UCSD-AML1 (cell line): Measurements from ENCODE around the gene FGF11.

ENCODE experiments used
- DNase-seq: peaks from one replicate; lab custom pipeline; 2025; ENCODE audit not compliant: unreplicated experiment; lab: John Stamatoyannopoulos, UW

FGF11 gene

GRCh38 chr17:7439462-7440112, at the start of gene FGF11:
TSS of gene FGF11 (plus strand) at chr17:7439512. CDS start at chr17:7439621, 109 bp downstream.
- no peak for DNase-seq

- DNase-seq, result no peak
Observed at GRCh38 chr17:7389924-7390910, 49.1 kb upstream of the FGF11 start.

GRCh38 chr17:7391307-7391706, 48.0 kb upstream of the FGF11 start:
- no peak for DNase-seq

- DNase-seq, result no peak
Observed at GRCh38 chr17:7392696-7393612, 46.4 kb upstream of the FGF11 start.

- DNase-seq, result no peak
Observed at GRCh38 chr17:7393613-7394451, 45.5 kb upstream of the FGF11 start.

- DNase-seq, result peak; percentile 87
Observed at GRCh38 chr17:7394452-7395191, 44.7 kb upstream of the FGF11 start, which contains the start of gene PLSCR3. TSS of gene PLSCR3 (minus strand) at chr17:7394525. CDS start at chr17:7394110, 415 bp downstream.

- no peak for DNase-seq
Observed at GRCh38 chr17:7396147-7396546, 43.2 kb upstream of the FGF11 start.

- no peak for DNase-seq
Observed at GRCh38 chr17:7398612-7399011, 40.7 kb upstream of the FGF11 start.

GRCh38 chr17:7403043-7403726, 36.1 kb upstream of the FGF11 start:
- peak; percentile 76 for DNase-seq

GRCh38 chr17:7403727-7403976, 35.7 kb upstream of the FGF11 start:
- DNase-seq, result no peak

- DNase-seq, result peak; percentile 99
Observed at GRCh38 chr17:7403977-7404736, 35.2 kb upstream of the FGF11 start, which contains the start of gene TMEM256. TSS of gene TMEM256 (minus strand) at chr17:7404097. CDS start at chr17:7404084, 13 bp downstream.

GRCh38 chr17:7404737-7405349, 34.5 kb upstream of the FGF11 start:
- peak; percentile 53 for DNase-seq

GRCh38 chr17:7405350-7406234, 33.7 kb upstream of the FGF11 start:
- DNase-seq, result no peak

GRCh38 chr17:7406235-7406825, 33.0 kb upstream of the FGF11 start:
- DNase-seq, result no peak

GRCh38 chr17:7407082-7407481, 32.2 kb upstream of the FGF11 start:
- DNase-seq, result no peak

- DNase-seq, result no peak
Observed at GRCh38 chr17:7407485-7408251, 31.6 kb upstream of the FGF11 start, which contains the start of gene NLGN2. TSS of gene NLGN2 (plus strand) at chr17:7407845. CDS start at chr17:7408256, 411 bp downstream.
